Measurements from ENCODE around the gene RBM4B.
"Not testable (repeated sequence)": the region's sequence is repeated elsewhere in the genome, so short reads cannot be mapped to it uniquely, and the experiment has no call there.

Gene RBM4B

DNA sequence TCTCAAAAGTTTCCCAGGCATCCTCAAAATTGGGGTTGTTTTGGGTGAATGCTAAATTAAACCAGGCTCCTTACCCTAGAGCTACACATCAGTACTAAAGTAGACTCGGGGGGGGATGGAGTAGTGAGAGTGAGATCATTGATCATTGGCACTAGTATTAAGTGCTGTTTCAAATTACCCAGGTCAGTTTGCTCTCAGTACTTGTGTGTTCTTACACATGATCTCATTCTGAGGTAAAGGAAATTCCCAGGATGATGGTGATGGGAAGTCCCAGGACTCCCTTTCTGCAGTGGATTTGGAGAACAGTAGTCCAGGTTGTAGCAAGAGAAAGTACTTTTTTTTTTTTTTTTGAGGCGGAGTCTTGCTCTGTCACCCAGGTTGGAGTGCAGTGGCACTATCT is 26.7 kb downstream of the RBM4B start:
- TF ChIP-seq, protein P1, sequence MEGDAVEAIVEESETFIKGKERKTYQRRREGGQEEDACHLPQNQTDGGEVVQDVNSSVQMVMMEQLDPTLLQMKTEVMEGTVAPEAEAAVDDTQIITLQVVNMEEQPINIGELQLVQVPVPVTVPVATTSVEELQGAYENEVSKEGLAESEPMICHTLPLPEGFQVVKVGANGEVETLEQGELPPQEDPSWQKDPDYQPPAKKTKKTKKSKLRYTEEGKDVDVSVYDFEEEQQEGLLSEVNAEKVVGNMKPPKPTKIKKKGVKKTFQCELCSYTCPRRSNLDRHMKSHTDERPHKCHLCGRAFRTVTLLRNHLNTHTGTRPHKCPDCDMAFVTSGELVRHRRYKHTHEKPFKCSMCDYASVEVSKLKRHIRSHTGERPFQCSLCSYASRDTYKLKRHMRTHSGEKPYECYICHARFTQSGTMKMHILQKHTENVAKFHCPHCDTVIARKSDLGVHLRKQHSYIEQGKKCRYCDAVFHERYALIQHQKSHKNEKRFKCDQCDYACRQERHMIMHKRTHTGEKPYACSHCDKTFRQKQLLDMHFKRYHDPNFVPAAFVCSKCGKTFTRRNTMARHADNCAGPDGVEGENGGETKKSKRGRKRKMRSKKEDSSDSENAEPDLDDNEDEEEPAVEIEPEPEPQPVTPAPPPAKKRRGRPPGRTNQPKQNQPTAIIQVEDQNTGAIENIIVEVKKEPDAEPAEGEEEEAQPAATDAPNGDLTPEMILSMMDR (IDR thresholded peaks at IDR 0.05; ENCODE audit: extremely low read depth, missing control alignments) = no peak

DNA sequence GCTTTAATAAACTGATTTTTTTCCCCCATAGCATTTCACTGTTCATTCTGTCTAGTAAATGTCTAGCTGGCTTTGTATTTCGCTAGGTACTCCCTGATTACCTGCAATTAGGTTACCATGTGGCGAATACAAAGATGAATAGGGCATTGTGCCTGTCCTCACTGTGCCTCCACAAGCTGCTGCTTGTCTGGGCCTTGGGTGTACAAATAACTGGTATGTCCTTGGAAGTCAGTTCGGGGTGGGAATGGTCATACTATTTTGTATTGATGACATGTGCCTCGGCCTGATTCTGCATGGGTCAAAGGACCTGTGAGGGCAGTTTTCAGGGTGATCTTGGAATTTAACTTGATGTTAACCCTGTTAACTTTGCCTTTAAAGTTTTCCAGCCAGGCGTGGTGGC is 27.8 kb downstream of the RBM4B start:
- DNase-seq (ENCODE audit: low spot score) = no peak
- TF ChIP-seq, protein P1 (IDR thresholded peaks at IDR 0.05; ENCODE audit: extremely low read depth, missing control alignments) = no peak

More for the DNA sequence above, 26.7 kb downstream of the RBM4B start:
- DNase-seq (ENCODE audit: low spot score) = no peak

DNA sequence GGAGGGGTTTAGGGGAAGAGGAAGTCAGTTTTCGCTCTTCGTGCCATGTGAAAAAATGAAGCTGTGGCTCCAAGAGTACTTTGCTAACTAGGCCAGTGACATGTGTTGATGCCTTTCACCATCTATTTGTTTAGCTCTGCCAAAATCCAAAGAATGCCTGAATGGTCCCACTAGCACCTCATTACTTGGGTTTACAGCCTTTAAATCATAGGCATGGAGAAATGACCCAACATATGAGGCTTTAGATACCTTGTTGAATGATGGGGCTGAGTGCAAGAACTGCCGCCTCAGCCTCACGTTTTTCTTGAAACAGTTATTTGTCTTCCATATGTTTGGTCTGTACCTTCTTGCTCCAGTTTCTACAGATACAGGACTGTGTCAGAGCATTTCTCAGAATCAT is 30.9 kb downstream of the RBM4B start:
- TF ChIP-seq, protein P1 (IDR thresholded peaks at IDR 0.05; ENCODE audit: extremely low read depth, missing control alignments) = no peak
- DNase-seq (ENCODE audit: low spot score) = no peak

DNA sequence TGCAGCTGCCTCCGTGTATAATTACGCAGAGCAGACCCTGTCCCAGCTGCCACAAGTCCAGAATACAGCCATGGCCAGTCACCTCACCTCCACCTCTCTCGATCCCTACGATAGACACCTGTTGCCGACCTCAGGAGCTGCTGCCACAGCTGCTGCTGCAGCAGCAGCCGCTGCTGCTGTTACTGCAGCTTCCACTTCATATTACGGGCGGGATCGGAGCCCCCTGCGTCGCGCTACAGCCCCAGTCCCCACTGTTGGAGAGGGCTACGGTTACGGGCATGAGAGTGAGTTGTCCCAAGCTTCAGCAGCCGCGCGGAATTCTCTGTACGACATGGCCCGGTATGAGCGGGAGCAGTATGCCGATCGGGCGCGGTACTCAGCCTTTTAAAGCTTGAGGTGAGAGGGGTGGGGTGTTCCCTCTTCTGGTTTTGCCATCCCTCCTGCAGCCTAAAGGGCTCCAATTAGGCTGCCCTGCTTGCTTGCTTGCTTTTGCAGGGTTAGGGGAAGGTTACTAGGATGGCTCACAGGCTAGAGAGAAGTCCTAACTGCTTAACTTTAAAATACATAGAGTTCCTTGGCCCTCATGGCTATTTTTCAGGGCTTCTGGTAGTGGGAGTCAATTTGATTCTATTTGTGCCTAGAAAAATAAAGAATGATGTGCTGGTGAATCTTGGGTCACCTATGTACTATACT is 33.8 kb downstream of the RBM4B start:
- DNase-seq (ENCODE audit: low spot score) = no peak
- TF ChIP-seq, protein P1 (IDR thresholded peaks at IDR 0.05; ENCODE audit: extremely low read depth, missing control alignments) = no peak

DNA sequence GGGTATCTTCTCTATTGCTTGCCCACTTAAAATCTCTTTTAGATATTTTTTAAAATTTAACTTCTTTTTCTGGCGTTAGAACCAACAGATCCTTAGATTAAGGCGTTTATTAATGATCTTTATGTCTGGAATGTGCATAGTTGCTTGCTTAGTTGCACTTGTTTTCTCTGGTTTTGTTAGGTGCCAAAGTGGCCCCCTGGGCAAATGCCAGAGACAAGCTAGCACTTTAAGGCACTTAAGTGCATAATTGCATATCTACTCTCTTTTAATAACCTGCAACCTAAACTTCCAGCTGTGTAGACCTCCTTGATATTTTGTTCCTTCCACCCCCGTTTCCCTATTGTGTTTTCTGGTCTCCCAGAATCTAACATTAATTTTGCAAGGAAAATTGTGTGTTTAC is 35.9 kb downstream of the RBM4B start:
- DNase-seq (ENCODE audit: low spot score) = no peak

DNA sequence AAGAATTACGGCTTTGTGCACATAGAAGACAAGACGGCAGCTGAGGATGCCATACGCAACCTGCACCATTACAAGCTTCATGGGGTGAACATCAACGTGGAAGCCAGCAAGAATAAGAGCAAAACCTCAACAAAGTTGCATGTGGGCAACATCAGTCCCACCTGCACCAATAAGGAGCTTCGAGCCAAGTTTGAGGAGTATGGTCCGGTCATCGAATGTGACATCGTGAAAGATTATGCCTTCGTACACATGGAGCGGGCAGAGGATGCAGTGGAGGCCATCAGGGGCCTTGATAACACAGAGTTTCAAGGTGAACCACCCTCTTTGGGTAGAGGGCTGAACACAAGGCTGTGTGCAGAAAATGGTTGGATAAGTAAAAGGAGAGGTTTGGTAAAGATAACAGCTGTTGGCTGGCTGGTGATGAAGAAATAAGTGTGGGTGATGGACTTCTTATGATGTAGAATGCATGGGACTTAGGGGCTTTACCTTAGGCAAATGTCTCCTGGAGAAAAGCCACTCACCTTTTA is 37.8 kb downstream of the RBM4B start:
- DNase-seq (ENCODE audit: low spot score) = not testable (repeated sequence)

More for the DNA sequence above, 35.9 kb downstream of the RBM4B start:
- TF ChIP-seq, protein P1 (IDR thresholded peaks at IDR 0.05; ENCODE audit: extremely low read depth, missing control alignments) = no peak

DNA sequence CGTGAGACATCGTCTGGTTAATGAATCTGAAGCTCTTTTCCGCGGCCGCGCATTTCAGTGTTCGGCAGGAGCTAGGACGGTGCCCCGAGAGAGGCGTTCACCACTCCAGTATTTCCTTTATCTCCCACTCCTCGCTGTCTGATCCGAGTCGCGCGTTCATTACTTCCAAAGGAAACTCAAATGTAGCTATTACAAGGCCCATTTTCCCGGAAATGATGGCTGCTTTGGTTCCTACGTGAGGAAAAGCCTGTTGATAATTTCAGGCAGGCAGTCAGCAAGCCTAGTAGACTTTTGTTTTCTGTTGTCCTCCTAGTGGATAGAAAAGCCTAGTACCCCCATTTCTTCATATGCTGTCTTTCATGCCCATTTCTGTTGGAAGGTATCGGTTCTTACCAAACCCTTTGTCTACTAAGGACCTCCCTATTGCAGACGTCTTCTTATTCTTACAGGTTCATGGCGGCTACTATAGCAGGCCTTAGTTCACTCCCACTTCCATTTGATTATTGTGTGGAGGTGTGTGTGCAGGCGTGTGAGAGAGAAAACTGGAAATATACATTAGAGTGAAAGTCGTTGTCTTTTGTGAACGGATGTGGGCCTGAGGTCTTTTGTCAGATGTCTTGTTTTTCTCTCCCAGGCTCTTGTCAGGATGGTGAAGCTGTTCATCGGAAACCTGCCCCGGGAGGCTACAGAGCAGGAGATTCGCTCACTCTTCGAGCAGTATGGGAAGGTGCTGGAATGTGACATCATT is 38.4 kb downstream of the RBM4B start:
- TF ChIP-seq, protein P1 (IDR thresholded peaks at IDR 0.05; ENCODE audit: extremely low read depth, missing control alignments) = no peak
- no peak for DNase-seq (ENCODE audit: low spot score)
